OCI-LY1 (cell line): ENCODE data around the gene NECTIN1.

Source experiments
- EZH2 ChIP-seq: fragments of 200-600 bp; sonication (generic), shearing (Covaris generic); IDR thresholded peaks from 2 replicates; pipeline ENCODE4 v1.8.0; 2017; ENCODE audit warnings: borderline replicate concordance, mixed run types, mild to moderate bottlenecking, antibody characterized with exemption, low read length, moderate library complexity, mixed read lengths
- TF ChIP-seq, protein P1 (sequence below): fragments of 200-600 bp; sonication (generic), shearing (Covaris generic); IDR thresholded peaks from 2 replicates; pipeline ENCODE4 v1.5.1; 2017; ENCODE audit warnings: mild to moderate bottlenecking, antibody characterized with exemption, low read length, moderate library complexity, mixed read lengths

DNA sequence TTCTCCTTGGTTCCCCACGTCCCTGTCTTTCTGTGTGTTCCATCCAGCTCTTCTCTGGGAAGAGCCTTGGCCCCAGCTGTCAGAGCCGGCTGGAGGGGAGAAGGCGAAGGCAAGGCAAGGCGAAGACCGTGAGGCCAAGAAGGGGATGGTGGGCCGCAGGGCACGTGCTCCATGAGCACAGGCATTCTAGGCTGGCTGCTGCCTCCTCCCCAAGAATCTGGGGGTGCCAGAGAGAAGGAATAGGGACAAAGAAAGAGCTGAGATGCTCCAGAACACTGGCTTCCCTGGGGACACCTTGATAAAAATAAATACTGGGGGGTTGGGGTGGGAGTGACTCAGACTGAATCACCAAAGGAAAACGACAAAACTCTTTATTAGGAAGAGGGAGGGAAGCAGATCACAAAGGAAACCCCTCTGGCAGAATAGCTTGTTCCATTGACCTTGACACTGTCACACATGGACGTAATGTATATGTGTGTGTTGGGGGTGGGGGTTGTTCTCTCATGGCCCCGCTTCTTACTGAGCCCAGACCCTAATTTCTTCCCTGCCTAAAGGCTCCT is 52.5 kb downstream of the NECTIN1 start:
- TF ChIP-seq, protein P1, sequence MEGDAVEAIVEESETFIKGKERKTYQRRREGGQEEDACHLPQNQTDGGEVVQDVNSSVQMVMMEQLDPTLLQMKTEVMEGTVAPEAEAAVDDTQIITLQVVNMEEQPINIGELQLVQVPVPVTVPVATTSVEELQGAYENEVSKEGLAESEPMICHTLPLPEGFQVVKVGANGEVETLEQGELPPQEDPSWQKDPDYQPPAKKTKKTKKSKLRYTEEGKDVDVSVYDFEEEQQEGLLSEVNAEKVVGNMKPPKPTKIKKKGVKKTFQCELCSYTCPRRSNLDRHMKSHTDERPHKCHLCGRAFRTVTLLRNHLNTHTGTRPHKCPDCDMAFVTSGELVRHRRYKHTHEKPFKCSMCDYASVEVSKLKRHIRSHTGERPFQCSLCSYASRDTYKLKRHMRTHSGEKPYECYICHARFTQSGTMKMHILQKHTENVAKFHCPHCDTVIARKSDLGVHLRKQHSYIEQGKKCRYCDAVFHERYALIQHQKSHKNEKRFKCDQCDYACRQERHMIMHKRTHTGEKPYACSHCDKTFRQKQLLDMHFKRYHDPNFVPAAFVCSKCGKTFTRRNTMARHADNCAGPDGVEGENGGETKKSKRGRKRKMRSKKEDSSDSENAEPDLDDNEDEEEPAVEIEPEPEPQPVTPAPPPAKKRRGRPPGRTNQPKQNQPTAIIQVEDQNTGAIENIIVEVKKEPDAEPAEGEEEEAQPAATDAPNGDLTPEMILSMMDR, result no peak
- no peak for TF ChIP-seq EZH2
